Left cardiac atrium (tissue), 4 donors: ENCODE data around the gene TPSAB1. TPM values are rescaled to one million over a fixed set of nuclear protein-coding genes. Genes with fewer than 3 reads are reported as not detected.
"Not testable (repeated sequence)": the region's sequence is repeated elsewhere in the genome, so short reads cannot be mapped to it uniquely, and the experiment has no call there.

ENCODE experiments used
- ATAC-seq, 2 donors: fragments of 200-7000 bp; cut with Tn5 transposase; one replicate each; pipeline ENCODE4 v1.9.1; 2020; ENCODE audit warnings: mild to moderate bottlenecking in 2 of 2, moderate library complexity in 2 of 2
- DNase-seq: peaks from one replicate; pipeline ENCODE4 v3.0.0-alpha.2; 2020
- intact Hi-C, 2 donors: fragments of 100-400 bp; cut with DNase I; formaldehyde crosslinking; loops; one replicate each; pipeline versions ENCODE4 v1.14.1 to v1.15.1; 2022 to 2023
- total RNA-seq, 2 donors: library from RNA; stranded (reverse); fragmentation: NEBNext Ultra II Directional; extraction: Animal tissue kit (Norgen Biotek cat#: 25700); gene quantifications; one replicate each; pipeline ENCODE4 v1.2.1, GENCODE V29; 2021
- donor health status: DM: no; HTN: yes; CAD: no.
- donor health status: DM: no; HTN: yes; CAD: no; lungs with severe emphysema.
- donor health status: DM: yes; HTN: yes; CAD: no.
- donor health status: Dilated cardiomyopathy.

The TPSAB1 gene
- total RNA-seq, 2 donors from 2014 or later: 2.1 to 17.3 TPM

GRCh38 chr16:1221628-1222552 is 18.6 kb upstream of the TPSAB1 start:
- DNase-seq: no peak
- ATAC-seq: no peak
- intact Hi-C loops: no loop called here

GRCh38 chr16:1222553-1223354 is 17.8 kb upstream of the TPSAB1 start:
- no peak for ATAC-seq
- intact Hi-C loops: no loop called here
- DNase-seq: no peak

GRCh38 chr16:1223355-1224214 is 16.9 kb upstream of the TPSAB1 start:
- intact Hi-C loops: no loop called here
- DNase-seq: no peak
- ATAC-seq: no peak

- intact Hi-C loops: no loop called here
- ATAC-seq (no peak), DNase-seq (no peak)
Measured at GRCh38 chr16:1224558-1224957, 15.9 kb upstream of the TPSAB1 start.

- intact Hi-C loops: no loop called here
Measured at GRCh38 chr16:1225051-1225451, 15.5 kb upstream of the TPSAB1 start, which contains the start of gene TPSG1. Gene TPSG1, minus strand, starts transcription at chr16:1225268. Its CDS starts 16 bp downstream, at chr16:1225252.

GRCh38 chr16:1225728-1226311 is 14.7 kb upstream of the TPSAB1 start:
- intact Hi-C loops: not testable (repeated sequence)
- ATAC-seq: peak in 1 of 2 donors; percentile 16
- DNase-seq: peak; percentile 19

More at GRCh38 chr16:1225051-1225451, 15.5 kb upstream of the TPSAB1 start, which contains the start of gene TPSG1:
- no peak for ATAC-seq
- no peak for DNase-seq

- ATAC-seq, intact Hi-C loops, DNase-seq: not testable (repeated sequence)
Measured at GRCh38 chr16:1226692-1227091, 13.8 kb upstream of the TPSAB1 start.

- intact Hi-C loops, ATAC-seq, DNase-seq: not testable (repeated sequence)
Measured at GRCh38 chr16:1228227-1228626, 12.3 kb upstream of the TPSAB1 start.

- ATAC-seq, DNase-seq, intact Hi-C loops: not testable (repeated sequence)
Measured at GRCh38 chr16:1229476-1229875, 11.0 kb upstream of the TPSAB1 start.

- intact Hi-C loops, DNase-seq, ATAC-seq: not testable (repeated sequence)
Measured at GRCh38 chr16:1230084-1230470, 10.4 kb upstream of the TPSAB1 start, which contains the start of gene TPSB2. Gene TPSB2, minus strand, starts transcription at chr16:1230184. Its CDS starts 233 bp downstream, at chr16:1229951.

- ATAC-seq, intact Hi-C loops: not testable (repeated sequence)
- peak; percentile 3 for DNase-seq
Measured at GRCh38 chr16:1230471-1231212, 9.9 kb upstream of the TPSAB1 start.

GRCh38 chr16:1231301-1231700 is 9.2 kb upstream of the TPSAB1 start:
- intact Hi-C loops, DNase-seq, ATAC-seq: not testable (repeated sequence)

GRCh38 chr16:1232049-1232748 is 8.3 kb upstream of the TPSAB1 start:
- peak in 1 of 2 donors; percentile 67 for ATAC-seq
- intact Hi-C loops, DNase-seq: not testable (repeated sequence)

GRCh38 chr16:1236659-1237058 is 3.8 kb upstream of the TPSAB1 start:
- peak; percentile 42 to 57 for ATAC-seq
- DNase-seq, intact Hi-C loops: not testable (repeated sequence)

- ATAC-seq (no peak), DNase-seq (peak; percentile 7)
- intact Hi-C loops: no loop called here
Measured at GRCh38 chr16:1237990-1238389, 2.5 kb upstream of the TPSAB1 start.

- intact Hi-C loops: not testable (repeated sequence)
- peak in 1 of 2 donors; percentile 8 for ATAC-seq
- DNase-seq: peak; percentile 0
Measured at GRCh38 chr16:1238909-1239308, 1.6 kb upstream of the TPSAB1 start.

GRCh38 chr16:1239575-1239974 is 930 bp upstream of the TPSAB1 start:
- intact Hi-C loops, DNase-seq, ATAC-seq: not testable (repeated sequence)
